Effector CD4-positive, alpha-beta T cell (primary cell): Measurements from ENCODE around the gene ANXA9.
A peak's percentile ranks its signal among the peaks of the same experiment; 100 is the strongest.

Experiments used
- DNase-seq: peaks from one replicate; pipeline ENCODE4 v3.0.0-alpha.2; 2020

ANXA9 gene

GRCh38 chr1:150974580-150975478 is 7.3 kb upstream of the ANXA9 start, which contains the start of gene CERS2:
TSS of gene CERS2 (minus strand) at chr1:150974835. CDS start at chr1:150969090, 5,745 bp downstream.
- DNase-seq, result peak; percentile 71

- DNase-seq, result no peak
Measured at GRCh38 chr1:150976401-150976821, 5.7 kb upstream of the ANXA9 start.

- peak; percentile 67 for DNase-seq
Measured at GRCh38 chr1:150976879-150977694, 5.0 kb upstream of the ANXA9 start.

GRCh38 chr1:150979092-150980056 is 2.7 kb upstream of the ANXA9 start:
- DNase-seq, result peak; percentile 88

GRCh38 chr1:150981177-150981804 is 801 bp upstream of the ANXA9 start:
- no peak for DNase-seq

GRCh38 chr1:150985179-150985825 is 3.2 kb downstream of the ANXA9 start:
- no peak for DNase-seq

GRCh38 chr1:150987924-150988323 is 5.8 kb downstream of the ANXA9 start:
- no peak for DNase-seq

- DNase-seq, result no peak
Measured at GRCh38 chr1:150992626-150993025, 10.5 kb downstream of the ANXA9 start.

GRCh38 chr1:150994248-150994647 is 12.2 kb downstream of the ANXA9 start:
- no peak for DNase-seq

GRCh38 chr1:150995460-150995859 is 13.4 kb downstream of the ANXA9 start:
- no peak for DNase-seq

- DNase-seq, result no peak
Measured at GRCh38 chr1:150995896-150996295, 13.8 kb downstream of the ANXA9 start.

GRCh38 chr1:150997126-150997872 is 15.2 kb downstream of the ANXA9 start:
- DNase-seq, result no peak

- DNase-seq, result no peak
Measured at GRCh38 chr1:150997949-150998348, 15.9 kb downstream of the ANXA9 start.

GRCh38 chr1:150999051-150999674 is 17.1 kb downstream of the ANXA9 start:
- DNase-seq, result no peak

- DNase-seq, result no peak
Measured at GRCh38 chr1:150999926-151000325, 17.8 kb downstream of the ANXA9 start.

- no peak for DNase-seq
Measured at GRCh38 chr1:151000408-151000807, 18.3 kb downstream of the ANXA9 start.

GRCh38 chr1:151001602-151002001 is 19.5 kb downstream of the ANXA9 start:
- no peak for DNase-seq

- DNase-seq, result no peak
Measured at GRCh38 chr1:151002051-151002450, 20.0 kb downstream of the ANXA9 start.

- no peak for DNase-seq
Measured at GRCh38 chr1:151002611-151003010, 20.5 kb downstream of the ANXA9 start.

GRCh38 chr1:151003180-151003579 is 21.1 kb downstream of the ANXA9 start:
- DNase-seq, result no peak
